Activated gamma-delta T cell treated with anti-CD3 and anti-CD28 coated beads, Interleukin-2, amount 50 U/mL, for 16 hours (primary cell): ENCODE results near the gene ASB6.
A peak's percentile ranks its signal among the peaks of the same experiment; 100 is the strongest.

Source experiments
- DNase-seq: peaks from one replicate; pipeline ENCODE4 v3.0.0-alpha.2; 2020; ENCODE audit warnings: low read depth

Gene ASB6

GRCh38 chr9:129626079-129626624 is 15.8 kb downstream of the ASB6 start, which contains the start of gene NTMT1:
NTMT1 (plus strand) TSS chr9:129626163; CDS start chr9:129632704, 6,541 bp downstream.
- DNase-seq = peak; percentile 84

- no peak for DNase-seq
Observed at GRCh38 chr9:129624947-129625346, 17.0 kb downstream of the ASB6 start.

- DNase-seq = peak; percentile 44
Observed at GRCh38 chr9:129624168-129624759, 17.7 kb downstream of the ASB6 start.

- DNase-seq = no peak
Observed at GRCh38 chr9:129623331-129623730, 18.6 kb downstream of the ASB6 start.

GRCh38 chr9:129620669-129621295 is 21.2 kb downstream of the ASB6 start, which contains the start of gene C9orf50:
C9orf50 (minus strand) TSS chr9:129621101; CDS start chr9:129620574, 527 bp downstream.
- DNase-seq = no peak

GRCh38 chr9:129619787-129620668 is 21.9 kb downstream of the ASB6 start:
- DNase-seq = no peak

GRCh38 chr9:129617167-129617566 is 24.8 kb downstream of the ASB6 start:
- DNase-seq = no peak

GRCh38 chr9:129615407-129616285 is 26.3 kb downstream of the ASB6 start:
- no peak for DNase-seq

- DNase-seq = no peak
Observed at GRCh38 chr9:129614932-129615331, 27.0 kb downstream of the ASB6 start.

- DNase-seq = no peak
Observed at GRCh38 chr9:129613520-129614175, 28.3 kb downstream of the ASB6 start.

GRCh38 chr9:129612815-129613519 is 29.0 kb downstream of the ASB6 start:
- DNase-seq = no peak

GRCh38 chr9:129612123-129612522 is 29.8 kb downstream of the ASB6 start:
- no peak for DNase-seq

GRCh38 chr9:129611307-129611800 is 30.6 kb downstream of the ASB6 start:
- no peak for DNase-seq

GRCh38 chr9:129610473-129611306 is 31.3 kb downstream of the ASB6 start:
- peak; percentile 59 for DNase-seq

GRCh38 chr9:129610213-129610472 is 31.8 kb downstream of the ASB6 start:
- no peak for DNase-seq

- peak; percentile 49 for DNase-seq
Observed at GRCh38 chr9:129609486-129610212, 32.3 kb downstream of the ASB6 start.

GRCh38 chr9:129608561-129609481 is 33.1 kb downstream of the ASB6 start:
- no peak for DNase-seq

- no peak for DNase-seq
Observed at GRCh38 chr9:129607027-129607387, 34.9 kb downstream of the ASB6 start.
